ENCODE measurements around the gene GSTM3.

- TF ChIP-seq CTCF (conservative IDR thresholded peaks at IDR 0.05) (no peak), EZH2 (IDR thresholded peaks at IDR 0.05; ENCODE audit: low read depth) (no peak)
Measured at GRCh38 chr1:109689844-109690405, 50.9 kb downstream of the GSTM3 start.

Measured in PC-9 (cell line).